HG03442 (cell line): Measurements from ENCODE around the gene PPIE.
"Not testable (repeated sequence)": the region's sequence is repeated elsewhere in the genome, so short reads cannot be mapped to it uniquely, and the experiment has no call there.

Experiments used
- ATAC-seq: cut with Tn5 transposase; IDR thresholded peaks from one replicate; pipeline ENCODE4 v1.9.1; 2021; ENCODE audit warnings: mild to moderate bottlenecking, moderate library complexity; ENCODE audit not compliant: unreplicated experiment

Gene PPIE

GRCh38 chr1:39757501-39757900 lies 18.8 kb downstream of the PPIE start:
- ATAC-seq: no peak

GRCh38 chr1:39758556-39759435 lies 20.1 kb downstream of the PPIE start:
- ATAC-seq: no peak

GRCh38 chr1:39759436-39759726 lies 20.7 kb downstream of the PPIE start:
- no peak for ATAC-seq

- no peak for ATAC-seq
These were observed 21.7 kb downstream of the PPIE start for GRCh38 chr1:39760074-39761008.

- no peak for ATAC-seq
These were observed 22.3 kb downstream of the PPIE start for GRCh38 chr1:39761016-39761415.

GRCh38 chr1:39761557-39762260 lies 23.0 kb downstream of the PPIE start:
- no peak for ATAC-seq

GRCh38 chr1:39762550-39763540 lies 24.2 kb downstream of the PPIE start:
- no peak for ATAC-seq

GRCh38 chr1:39763619-39764374 lies 25.1 kb downstream of the PPIE start:
- not testable (repeated sequence) for ATAC-seq

- not testable (repeated sequence) for ATAC-seq
These were observed 25.8 kb downstream of the PPIE start for GRCh38 chr1:39764512-39764911.

- ATAC-seq: not testable (repeated sequence)
These were observed 27.8 kb downstream of the PPIE start for GRCh38 chr1:39766466-39766865.

- ATAC-seq: not testable (repeated sequence)
These were observed 30.8 kb downstream of the PPIE start for GRCh38 chr1:39769502-39769901.

GRCh38 chr1:39770100-39771021 lies 31.7 kb downstream of the PPIE start:
- not testable (repeated sequence) for ATAC-seq

GRCh38 chr1:39771022-39771532 lies 32.4 kb downstream of the PPIE start, which contains the start of gene OXCT2:
OXCT2 (minus strand) TSS chr1:39771348; CDS start chr1:39771255, 93 bp downstream.
- not testable (repeated sequence) for ATAC-seq

GRCh38 chr1:39773369-39773979 lies 34.8 kb downstream of the PPIE start:
- ATAC-seq: not testable (repeated sequence)

- not testable (repeated sequence) for ATAC-seq
These were observed 36.5 kb downstream of the PPIE start for GRCh38 chr1:39775141-39775540.

- ATAC-seq: not testable (repeated sequence)
These were observed 37.2 kb downstream of the PPIE start for GRCh38 chr1:39775676-39776399.

- ATAC-seq: no peak
These were observed 37.7 kb downstream of the PPIE start for GRCh38 chr1:39776400-39776713.
